ENCODE measurements around the gene ZMYND8.
A peak's percentile ranks its signal among the peaks of the same experiment; 100 is the strongest.
"Not testable (repeated sequence)": the region's sequence is repeated elsewhere in the genome, so short reads cannot be mapped to it uniquely, and the experiment has no call there.

Gene ZMYND8

DNA sequence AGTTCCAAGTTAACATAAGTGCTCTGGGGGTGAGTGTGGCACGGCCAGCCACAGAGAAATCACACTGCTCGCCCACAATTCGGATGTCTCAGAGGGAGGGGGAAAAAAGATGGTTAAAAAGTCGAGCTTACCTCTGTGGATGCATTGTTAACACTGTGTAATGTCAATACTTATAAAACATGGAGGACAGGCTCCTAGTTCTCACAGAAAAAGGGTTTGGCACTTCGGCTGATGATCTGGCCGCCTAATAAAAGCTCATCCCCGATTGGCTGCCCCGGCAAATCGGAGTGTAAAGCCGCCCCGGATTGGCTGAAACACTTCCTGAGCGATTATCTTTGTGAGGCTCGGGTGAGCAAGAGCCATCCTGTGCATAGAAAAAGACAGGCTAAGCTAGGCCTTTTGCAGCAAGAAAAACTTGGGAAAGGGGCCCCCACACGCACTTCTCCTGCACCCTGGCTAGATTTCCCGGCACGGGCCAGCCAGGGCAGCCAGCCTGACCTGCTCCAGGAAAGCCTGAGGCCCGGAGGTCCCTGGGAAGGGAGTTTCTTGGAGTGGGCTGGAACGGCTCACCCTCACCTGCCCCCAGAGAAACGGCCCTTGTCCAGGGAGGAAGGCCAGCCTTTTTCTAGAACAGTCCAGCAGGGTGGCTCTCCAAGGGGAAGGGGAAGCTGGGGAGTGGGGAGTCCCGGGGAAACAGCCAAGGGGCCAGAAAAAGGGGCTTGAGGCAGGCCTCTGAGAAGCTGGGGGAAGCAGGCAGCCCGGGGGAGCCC is at the start of gene ZMYND8:
ZMYND8 (minus strand) TSS at position 174 of the 770 bp plus-strand sequence; CDS start at position 145, 29 bp downstream.
- peak; percentile 77 to 93 for DNase-seq (ENCODE audit: low read depth in 2 of 2)

GRCh38 chr20:47405775-47406325 is 49.4 kb upstream of the ZMYND8 start:
- DNase-seq (ENCODE audit: low read depth in 2 of 2): no peak

GRCh38 chr20:47400685-47401084 is 44.2 kb upstream of the ZMYND8 start:
- no peak for DNase-seq (ENCODE audit: low read depth in 2 of 2)

DNA sequence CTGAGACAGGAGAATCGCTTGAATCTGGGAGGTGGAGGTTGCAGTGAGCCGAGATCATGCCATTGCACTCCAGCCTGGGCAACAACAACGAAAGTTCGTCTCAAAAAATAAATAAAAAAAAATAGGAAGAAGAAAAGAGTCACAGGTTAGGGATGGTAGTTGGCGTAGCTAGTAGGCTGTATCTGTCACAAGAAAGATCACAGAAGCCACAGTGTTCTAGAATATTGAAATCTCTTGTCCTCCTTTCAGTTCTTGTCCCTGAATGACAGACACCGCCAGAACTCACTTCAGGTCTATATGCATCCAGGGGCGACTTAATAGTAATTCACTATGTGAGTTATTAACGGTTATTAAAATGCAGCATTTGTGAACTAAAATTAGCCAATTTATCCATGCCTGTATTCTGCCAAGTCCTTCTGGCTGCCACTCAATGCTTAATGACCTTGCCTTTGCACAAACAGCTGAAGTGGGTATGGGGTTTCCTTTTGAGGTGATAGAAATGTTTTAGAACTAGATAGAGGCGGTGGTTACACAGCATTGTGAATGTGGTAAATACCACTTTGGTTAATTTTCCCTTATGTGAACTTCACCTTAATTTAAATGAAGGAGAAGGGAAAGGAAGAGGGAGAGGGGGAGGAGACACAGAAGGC is 41.3 kb upstream of the ZMYND8 start:
- no peak for DNase-seq (ENCODE audit: low read depth in 2 of 2)

GRCh38 chr20:47396762-47397476 is 40.4 kb upstream of the ZMYND8 start:
- DNase-seq (ENCODE audit: low read depth in 2 of 2): no peak

GRCh38 chr20:47393796-47394514 is 37.5 kb upstream of the ZMYND8 start:
- not testable (repeated sequence) for DNase-seq (ENCODE audit: low read depth in 2 of 2)

- no peak for DNase-seq (ENCODE audit: low read depth in 2 of 2)
Observed at GRCh38 chr20:47392721-47393073, 36.2 kb upstream of the ZMYND8 start.

DNA sequence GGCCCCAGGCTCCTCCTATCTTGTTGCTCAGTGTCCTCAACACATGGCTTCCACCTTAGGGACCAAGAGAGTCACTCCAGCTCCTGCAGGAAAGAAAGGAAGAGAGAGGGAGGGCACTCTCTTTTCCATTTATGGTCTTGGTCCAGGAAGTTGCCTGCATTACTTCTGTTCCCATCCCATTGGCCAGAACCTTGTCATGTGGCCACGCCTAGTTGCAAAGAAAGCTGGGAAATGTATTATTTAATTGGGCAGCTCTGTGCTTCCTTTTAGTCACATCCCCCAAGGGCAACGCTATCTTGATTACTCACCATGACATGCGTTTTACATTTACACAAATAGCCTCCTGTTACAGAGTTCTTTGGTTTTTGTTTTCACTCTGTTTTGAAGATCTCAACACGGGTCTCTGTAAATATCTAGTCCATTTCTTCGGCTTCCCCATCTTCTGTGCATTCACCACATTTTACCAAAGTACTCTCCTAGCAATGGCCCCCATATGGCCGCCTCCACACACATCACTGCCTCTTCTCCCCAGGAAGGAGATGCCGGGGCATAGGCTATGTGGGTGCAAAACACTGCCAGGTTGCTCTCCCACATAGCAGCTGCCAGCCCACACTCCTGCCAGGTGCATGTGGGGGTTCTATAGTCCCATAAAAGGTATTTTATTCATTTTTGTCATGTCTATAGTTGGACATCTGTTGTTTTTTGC is 35.7 kb upstream of the ZMYND8 start:
- no peak for DNase-seq (ENCODE audit: low read depth in 2 of 2)

DNA sequence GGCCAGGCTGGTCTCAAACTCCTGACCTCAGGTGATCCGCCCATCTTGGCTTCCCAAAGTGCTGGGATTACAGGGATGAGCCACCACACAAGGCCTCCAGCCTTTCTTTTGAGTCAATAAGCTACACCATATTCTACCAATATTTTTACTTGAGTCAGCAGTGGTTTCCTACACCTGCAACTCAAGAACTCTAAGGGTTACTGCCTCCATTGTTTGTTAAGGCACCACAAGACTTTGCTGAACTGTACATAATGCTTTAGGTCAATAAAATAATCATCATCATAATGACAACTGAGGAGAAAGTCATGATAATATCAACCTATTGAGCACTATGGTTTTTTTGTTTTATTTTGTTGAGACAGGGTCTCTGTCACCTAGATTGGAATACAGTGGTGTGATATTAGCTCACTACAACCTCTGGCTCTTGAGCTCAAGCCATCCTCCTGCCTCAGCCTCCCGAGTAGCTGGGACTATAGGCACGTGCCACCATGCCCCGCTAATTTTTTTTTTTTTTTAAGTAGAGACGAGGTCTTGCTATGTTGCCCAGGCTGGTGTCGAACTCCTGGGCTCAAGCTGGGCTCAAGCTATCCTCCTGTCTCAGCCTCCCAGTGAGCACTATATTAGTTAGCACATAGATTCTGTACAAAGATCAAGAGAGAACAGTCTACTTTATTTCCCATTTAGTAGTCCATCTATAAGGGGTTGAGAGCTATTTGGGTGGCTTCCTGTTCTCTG is 34.9 kb upstream of the ZMYND8 start:
- DNase-seq (ENCODE audit: low read depth in 2 of 2): no peak

GRCh38 chr20:47389867-47390347 is 33.4 kb upstream of the ZMYND8 start:
- DNase-seq (ENCODE audit: low read depth in 2 of 2): no peak

- not testable (repeated sequence) for DNase-seq (ENCODE audit: low read depth in 2 of 2)
Observed at GRCh38 chr20:47385968-47386367, 29.5 kb upstream of the ZMYND8 start.

- DNase-seq (ENCODE audit: low read depth in 2 of 2): no peak
Observed at GRCh38 chr20:47382746-47383415, 26.4 kb upstream of the ZMYND8 start.

DNA sequence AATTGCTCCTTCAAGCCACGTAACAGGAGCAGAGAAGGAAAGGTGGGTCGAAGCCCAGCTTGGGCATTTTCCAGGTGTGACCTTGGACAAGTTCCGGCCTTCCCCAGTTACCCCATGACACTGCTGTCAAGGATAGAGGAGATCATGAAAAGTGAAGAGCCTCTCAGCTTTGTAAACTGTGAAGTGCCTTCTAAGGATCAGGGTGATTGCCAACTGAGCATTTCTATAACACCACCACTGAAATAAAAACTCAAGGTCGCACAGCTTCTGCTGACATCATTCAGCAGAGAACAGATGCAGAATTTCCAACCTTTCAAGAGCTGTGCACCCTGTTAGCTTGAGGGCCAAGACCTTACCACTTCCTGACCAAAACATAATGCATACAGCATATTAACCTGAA is 24.0 kb upstream of the ZMYND8 start:
- DNase-seq (ENCODE audit: low read depth in 2 of 2): no peak

- DNase-seq (ENCODE audit: low read depth in 2 of 2): no peak
Observed at GRCh38 chr20:47379433-47380150, 23.1 kb upstream of the ZMYND8 start.

DNA sequence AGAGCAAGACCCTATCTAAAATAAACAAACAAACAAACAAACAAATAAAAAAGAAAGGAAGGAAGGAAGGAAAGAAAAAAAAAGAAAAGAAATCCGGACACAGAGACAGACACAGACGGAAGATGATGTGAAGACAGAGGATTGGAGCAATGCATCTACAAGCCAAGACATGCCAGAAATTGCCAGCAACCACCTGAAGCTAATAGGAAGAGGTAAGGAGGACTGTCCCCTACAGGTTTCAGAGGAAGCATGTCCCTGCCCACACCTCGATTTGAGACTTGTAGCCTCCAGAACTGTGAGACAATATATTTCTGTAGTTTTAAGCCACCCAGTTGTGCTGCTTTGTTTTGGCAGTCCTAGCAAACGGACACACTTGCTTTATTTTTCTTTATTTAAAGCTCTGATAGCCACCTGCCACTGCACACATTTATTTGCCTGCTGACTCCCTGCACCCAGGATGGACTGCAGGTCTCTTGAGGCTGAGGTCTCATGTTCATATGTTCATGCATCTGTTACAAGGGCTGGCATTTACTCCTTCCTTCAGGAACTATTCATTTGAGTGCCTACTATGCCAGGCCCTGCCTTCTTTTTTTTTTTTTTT is 20.7 kb upstream of the ZMYND8 start:
- no peak for DNase-seq (ENCODE audit: low read depth in 2 of 2)

DNA sequence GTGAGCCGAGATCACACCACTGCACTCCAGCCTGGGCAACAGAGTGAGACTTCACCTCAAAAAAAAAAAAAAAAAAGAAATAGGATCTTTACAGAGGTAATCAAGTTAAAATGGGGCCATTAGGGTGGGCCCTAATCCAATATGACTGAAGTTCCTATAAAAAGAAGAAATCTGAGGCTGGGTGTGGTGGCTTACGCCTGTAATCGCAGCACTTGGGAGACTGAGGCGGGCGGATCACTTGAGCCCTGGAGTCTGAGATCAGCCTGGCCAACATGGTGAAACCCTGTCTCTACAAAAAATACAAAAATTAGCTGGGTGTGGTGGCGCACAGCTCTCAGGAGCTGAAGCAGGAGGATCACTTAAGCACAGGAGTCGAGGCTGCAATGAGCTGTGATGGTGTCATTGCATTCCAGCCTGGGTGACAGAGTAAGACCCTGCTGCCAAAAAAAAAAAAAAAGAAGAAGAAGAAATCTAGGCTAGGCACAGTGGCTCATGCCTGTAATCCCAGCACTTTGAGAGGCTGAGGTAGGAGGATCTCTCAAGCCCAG is 19.7 kb upstream of the ZMYND8 start:
- not testable (repeated sequence) for DNase-seq (ENCODE audit: low read depth in 2 of 2)

DNA sequence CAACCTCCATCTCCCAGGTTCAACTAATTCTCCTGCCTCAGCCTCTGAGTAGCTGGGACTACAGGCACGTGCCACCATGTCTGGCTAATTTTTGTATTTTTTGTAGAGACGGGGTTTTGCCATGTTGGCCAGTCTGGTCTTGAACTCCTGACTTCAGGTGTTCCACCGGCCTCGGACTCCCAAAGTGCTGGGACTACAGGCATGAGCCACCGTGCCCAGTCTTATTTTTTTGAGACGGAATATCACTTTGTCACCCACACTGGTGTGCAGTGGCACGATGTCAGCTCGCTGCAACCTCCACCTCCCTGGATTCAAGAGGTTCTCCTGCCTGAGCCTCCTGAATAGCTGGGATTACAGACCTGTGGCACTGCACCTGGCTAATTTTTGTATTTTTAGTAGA is 17.6 kb upstream of the ZMYND8 start:
- DNase-seq (ENCODE audit: low read depth in 2 of 2): not testable (repeated sequence)

GRCh38 chr20:47373206-47373733 is 16.8 kb upstream of the ZMYND8 start:
- DNase-seq (ENCODE audit: low read depth in 2 of 2): no peak

Measured in stimulated activated CD8-positive, alpha-beta memory T cell treated with anti-CD3 and anti-CD28 coated beads, Interleukin-7, amount 100 ng/mL, for 4 hours (primary cell).